Endometrium (tissue), 2 donors: ENCODE data around the gene SCP2.

Experiments used
- FAIRE-seq: peaks from 2 replicates; lab custom pipeline; 2012; peaks lifted over from hg19 to GRCh38; lab: Jason Lieb, UNC
- donor health status: control.
- donor health status: control.

SCP2 gene

DNA sequence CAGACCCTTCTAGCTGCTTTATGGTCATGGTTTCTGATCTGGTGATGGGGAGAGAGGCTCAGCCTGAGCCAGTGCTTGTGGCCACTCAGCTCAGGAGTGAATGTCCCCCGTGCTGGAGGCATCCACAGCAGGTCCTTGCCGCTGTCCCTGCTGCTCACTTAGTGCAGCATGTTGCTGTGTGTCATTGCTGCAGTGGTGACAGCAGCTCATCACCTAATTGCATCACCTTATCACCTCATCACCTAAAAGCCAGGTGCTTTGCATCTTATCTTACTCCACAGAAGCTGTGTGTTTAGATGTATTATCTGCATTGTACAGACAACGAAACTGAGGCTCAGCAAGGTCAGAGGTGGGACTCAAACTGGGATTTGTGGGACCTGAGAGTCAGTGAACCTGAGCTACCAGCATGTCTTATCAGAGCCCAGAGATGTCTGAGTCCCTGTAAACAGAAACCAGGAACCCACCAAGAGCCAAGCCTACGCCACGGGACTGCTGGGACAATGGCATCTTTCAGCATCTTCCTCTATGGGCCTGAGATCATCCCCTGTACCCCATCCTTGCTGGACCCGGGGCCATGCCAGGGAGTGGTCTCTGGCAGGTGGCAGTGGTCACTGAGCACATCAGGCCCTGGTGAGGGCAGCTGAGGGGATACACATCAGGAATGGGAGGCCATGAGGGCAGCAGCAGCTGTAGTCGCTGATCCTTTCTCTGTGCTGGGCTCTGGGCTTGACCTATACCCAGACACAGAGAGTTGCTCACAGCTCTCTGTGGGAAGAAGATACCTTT, 141.4 kb downstream of the SCP2 start:
- no peak for FAIRE-seq

DNA sequence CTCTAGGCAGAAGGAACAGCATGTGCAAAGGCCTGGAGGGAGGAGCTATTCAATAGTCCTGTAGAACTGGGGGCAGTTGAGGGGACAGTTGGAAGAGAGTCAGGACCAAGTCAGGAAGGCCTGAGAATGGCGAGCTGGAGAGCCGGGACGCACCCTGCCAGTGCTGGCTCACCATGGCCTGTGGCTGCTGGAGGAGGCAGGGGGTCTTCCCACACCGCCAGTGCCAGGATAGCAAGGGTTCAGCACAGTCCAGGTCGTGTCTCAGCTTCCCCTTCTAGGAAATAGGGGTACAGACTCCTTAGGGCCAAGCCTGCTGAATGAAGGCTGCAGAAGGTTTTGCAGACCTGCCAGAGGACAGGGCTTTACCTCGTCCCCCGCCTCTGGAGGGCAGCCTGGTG, 142.2 kb downstream of the SCP2 start:
- no peak for FAIRE-seq

DNA sequence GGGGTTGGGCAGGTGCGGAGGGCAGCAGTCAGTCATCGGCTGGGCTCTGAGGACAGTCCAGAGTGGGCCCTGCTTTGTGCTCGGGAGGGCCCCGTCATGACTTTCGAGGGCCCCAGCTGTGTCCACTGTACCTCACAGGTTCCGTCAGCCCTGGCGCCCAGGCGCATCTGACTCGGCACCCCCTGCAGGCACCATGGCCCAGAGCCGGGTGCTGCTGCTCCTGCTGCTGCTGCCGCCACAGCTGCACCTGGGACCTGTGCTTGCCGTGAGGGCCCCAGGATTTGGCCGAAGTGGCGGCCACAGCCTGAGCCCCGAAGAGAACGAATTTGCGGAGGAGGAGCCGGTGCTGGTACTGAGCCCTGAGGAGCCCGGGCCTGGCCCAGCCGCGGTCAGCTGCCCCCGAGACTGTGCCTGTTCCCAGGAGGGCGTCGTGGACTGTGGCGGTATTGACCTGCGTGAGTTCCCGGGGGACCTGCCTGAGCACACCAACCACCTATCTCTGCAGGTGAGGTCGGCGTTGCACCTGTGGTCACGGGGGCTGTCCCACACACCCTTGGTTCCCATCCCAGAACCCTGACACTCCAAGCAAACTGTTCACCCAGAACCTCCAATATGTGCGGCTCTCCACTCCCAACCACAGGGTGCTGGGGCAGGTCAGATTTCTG, 142.7 kb downstream of the SCP2 start:
- FAIRE-seq, result no peak

- no peak for FAIRE-seq
Observed at GRCh38 chr1:53070621-53071020, 143.5 kb downstream of the SCP2 start.

GRCh38 chr1:53071167-53071865, 144.2 kb downstream of the SCP2 start:
- FAIRE-seq, result no peak

GRCh38 chr1:53071915-53072314, 144.8 kb downstream of the SCP2 start:
- peak; percentile 37 for FAIRE-seq

- FAIRE-seq, result no peak
Observed at GRCh38 chr1:53073287-53073686, 146.2 kb downstream of the SCP2 start.

GRCh38 chr1:53073868-53074311, 146.8 kb downstream of the SCP2 start:
- no peak for FAIRE-seq

GRCh38 chr1:53074313-53075154, 147.5 kb downstream of the SCP2 start:
- FAIRE-seq, result no peak

GRCh38 chr1:53075206-53075605, 148.1 kb downstream of the SCP2 start:
- FAIRE-seq, result no peak

GRCh38 chr1:53075761-53076163, 148.7 kb downstream of the SCP2 start:
- FAIRE-seq, result no peak

- no peak for FAIRE-seq
Observed at GRCh38 chr1:53076165-53076564, 149.1 kb downstream of the SCP2 start.

DNA sequence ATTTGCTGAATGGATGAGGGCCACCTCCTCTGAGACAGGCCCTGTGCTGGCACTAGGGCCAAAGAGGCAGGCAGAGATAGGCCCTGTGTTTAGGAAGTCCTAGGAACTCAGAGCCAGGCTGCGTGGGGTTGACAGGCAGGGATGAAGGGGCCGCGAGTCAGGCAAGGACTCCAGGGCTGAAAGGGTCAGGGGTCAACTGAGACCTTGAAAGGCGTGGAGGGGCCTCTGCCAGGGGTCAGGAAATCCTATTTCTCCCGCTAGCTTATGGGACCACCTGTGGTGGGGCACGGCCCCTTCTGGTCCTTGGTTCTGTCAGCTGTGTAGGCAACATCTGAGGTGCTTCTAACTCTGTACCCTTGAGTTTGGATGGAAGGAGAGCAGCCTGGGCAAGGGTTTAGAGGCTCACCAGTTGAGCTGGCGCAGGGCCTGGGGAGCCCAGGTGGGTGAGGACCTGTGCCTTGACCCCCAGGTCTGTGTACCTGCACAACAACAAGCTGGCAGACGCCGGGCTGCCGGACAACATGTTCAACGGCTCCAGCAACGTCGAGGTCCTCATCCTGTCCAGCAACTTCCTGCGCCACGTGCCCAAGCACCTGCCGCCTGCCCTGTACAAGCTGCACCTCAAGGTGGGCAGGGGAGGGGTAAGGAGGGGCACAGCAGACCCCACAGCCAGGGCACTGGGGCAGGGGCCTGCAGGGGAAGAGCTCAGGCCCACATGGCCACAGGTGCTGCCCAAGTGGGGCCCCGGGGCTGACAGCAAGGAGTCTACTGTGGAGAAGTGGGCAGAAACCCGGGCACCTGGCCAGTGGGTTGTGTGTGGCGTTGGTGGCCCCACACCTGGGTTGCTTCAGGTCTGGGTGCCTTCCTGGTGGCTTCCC, 149.9 kb downstream of the SCP2 start:
- FAIRE-seq, result no peak

DNA sequence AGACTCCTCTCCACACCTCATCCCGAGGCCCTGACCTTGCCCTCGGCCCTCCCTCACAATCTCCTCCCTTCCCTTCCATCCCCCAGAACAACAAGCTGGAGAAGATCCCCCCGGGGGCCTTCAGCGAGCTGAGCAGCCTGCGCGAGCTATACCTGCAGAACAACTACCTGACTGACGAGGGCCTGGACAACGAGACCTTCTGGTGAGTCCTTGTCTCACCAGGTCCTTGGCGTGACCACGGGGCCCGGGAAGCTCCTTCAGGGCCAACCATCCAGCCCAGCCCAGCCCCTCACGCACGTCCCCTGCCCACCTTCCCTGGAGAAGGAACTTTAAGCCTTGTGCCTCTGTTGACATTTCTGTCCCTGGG, 150.5 kb downstream of the SCP2 start:
- no peak for FAIRE-seq

DNA sequence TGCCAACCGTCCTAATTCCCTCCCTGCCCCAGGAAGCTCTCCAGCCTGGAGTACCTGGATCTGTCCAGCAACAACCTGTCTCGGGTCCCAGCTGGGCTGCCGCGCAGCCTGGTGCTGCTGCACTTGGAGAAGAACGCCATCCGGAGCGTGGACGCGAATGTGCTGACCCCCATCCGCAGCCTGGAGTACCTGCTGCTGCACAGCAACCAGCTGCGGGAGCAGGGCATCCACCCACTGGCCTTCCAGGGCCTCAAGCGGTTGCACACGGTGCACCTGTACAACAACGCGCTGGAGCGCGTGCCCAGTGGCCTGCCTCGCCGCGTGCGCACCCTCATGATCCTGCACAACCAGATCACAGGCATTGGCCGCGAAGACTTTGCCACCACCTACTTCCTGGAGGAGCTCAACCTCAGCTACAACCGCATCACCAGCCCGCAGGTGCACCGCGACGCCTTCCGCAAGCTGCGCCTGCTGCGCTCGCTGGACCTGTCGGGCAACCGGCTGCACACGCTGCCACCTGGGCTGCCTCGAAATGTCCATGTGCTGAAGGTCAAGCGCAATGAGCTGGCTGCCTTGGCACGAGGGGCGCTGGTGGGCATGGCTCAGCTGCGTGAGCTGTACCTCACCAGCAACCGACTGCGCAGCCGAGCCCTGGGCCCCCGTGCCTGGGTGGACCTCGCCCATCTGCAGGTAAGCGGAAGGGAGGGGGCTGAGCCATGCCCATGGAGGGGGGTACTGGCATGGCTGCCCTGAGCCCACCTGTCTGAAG, 151.4 kb downstream of the SCP2 start:
- FAIRE-seq, result no peak

- no peak for FAIRE-seq
Observed at GRCh38 chr1:53079251-53079650, 152.2 kb downstream of the SCP2 start.

GRCh38 chr1:53080041-53080440, 153.0 kb downstream of the SCP2 start:
- FAIRE-seq, result no peak

DNA sequence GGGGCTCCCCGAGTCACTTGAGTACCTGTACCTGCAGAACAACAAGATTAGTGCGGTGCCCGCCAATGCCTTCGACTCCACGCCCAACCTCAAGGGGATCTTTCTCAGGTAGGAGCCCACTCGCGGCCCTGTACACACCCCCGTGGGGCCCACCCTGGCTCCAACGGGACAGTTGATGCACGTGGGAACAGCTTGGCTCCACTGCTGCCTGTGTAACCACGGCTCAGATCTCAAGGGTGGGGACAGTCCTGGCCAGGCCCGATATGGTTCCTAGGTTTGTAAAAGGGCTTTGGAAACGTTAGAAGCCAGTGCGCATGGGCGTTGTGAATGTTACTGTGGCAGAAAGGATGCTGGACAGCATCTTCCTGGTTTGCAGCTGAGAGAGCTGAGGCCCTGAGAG, 153.7 kb downstream of the SCP2 start:
- no peak for FAIRE-seq

- no peak for FAIRE-seq
Observed at GRCh38 chr1:53081384-53082066, 154.4 kb downstream of the SCP2 start.
